HG03342 (cell line): ENCODE data around the gene DOCK10.
A peak's percentile ranks its signal among the peaks of the same experiment; 100 is the strongest.

ENCODE experiments used
- ATAC-seq: cut with Tn5 transposase; IDR thresholded peaks from one replicate; pipeline ENCODE4 v1.9.1; 2021; ENCODE audit warnings: mild to moderate bottlenecking, moderate library complexity; ENCODE audit not compliant: unreplicated experiment

The DOCK10 gene

GRCh38 chr2:224982910-224983711 lies 59.2 kb downstream of the DOCK10 start:
- no peak for ATAC-seq

DNA sequence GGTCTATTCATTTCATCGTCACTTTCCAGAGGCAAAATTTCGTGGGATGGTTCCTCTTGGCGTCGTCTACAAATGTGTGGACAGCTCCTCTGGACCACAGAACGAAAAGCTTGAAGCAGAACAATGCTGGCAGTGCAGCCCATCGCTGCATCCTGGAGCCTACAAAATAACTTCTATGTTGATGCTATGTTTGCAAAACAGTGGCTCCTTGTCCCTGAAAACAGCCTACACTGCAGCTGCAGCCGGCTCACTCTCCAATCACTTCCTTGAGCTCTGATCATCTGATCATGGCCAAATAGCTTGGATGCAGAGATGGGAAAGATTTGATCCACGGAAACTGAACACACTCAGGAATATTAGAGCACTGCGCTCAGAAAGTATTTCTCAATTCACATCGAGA lies 60.0 kb downstream of the DOCK10 start:
- ATAC-seq, result no peak

- ATAC-seq, result no peak
These were observed 65.4 kb downstream of the DOCK10 start for GRCh38 chr2:224976629-224977525.

GRCh38 chr2:224975761-224976160 lies 66.5 kb downstream of the DOCK10 start:
- no peak for ATAC-seq

GRCh38 chr2:224973112-224974016 lies 68.9 kb downstream of the DOCK10 start:
- no peak for ATAC-seq

DNA sequence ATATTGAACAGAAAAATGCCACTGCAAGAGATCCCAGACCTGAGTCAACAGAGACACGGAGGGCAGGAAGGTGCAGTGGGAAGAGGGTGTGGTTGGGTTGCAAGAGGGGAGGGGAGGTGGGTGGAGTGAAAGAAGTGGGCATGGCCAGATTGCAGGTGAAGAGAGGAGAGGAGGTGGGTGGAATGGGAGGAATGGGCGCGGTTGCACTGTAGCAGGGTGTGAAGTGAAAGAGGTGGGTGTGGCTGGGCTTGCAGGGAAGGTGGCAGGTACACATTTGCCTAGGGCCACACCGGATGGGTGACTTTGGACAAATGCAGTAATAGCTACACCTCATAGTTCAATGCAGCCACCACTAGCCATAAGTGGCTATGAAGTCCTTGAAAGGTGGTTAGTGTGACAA lies 71.1 kb downstream of the DOCK10 start:
- peak; percentile 56 for ATAC-seq

DNA sequence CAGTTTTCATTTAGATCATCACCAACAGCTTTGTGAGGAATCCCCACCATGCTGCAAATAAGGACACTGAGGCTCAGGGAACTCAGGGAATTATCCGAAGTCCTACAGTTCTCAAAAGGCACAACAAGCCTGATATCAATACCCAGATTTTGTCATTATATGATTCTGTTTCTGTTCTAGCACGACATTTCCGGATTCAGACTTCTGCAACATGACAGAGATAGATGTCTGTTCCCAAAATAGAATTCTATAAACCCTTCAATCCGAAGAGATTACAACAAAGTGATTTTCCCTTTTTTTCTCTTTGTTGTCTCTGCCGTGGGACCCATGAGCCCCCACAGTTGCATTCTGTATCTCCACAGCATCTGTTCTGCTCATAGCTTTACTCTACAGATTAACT lies 72.0 kb downstream of the DOCK10 start:
- peak; percentile 37 for ATAC-seq

- ATAC-seq, result peak; percentile 57
These were observed 72.5 kb downstream of the DOCK10 start for GRCh38 chr2:224969633-224970260.

- ATAC-seq, result no peak
These were observed 73.2 kb downstream of the DOCK10 start for GRCh38 chr2:224969095-224969494.

- ATAC-seq, result no peak
These were observed 74.2 kb downstream of the DOCK10 start for GRCh38 chr2:224968051-224968450.

- ATAC-seq, result no peak
These were observed 75.7 kb downstream of the DOCK10 start for GRCh38 chr2:224966613-224967012.

DNA sequence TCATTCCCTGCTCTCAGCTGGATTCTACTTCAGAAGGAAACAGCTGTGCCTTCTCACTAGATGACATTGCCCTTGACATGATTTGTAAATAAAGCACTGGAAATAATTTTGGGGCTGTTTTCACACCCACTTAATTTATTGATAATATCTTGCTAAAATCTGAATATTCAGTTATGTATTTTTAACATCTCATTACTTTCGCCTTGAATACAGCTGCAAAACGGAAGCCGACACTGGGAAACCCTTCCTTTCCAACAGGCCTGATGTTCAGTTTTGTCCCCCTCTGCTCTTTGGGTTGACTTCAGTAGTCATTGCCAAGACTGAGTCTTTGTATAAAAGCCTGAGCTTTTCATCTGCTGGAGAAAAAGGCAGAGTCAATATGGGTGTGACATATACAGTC lies 82.7 kb downstream of the DOCK10 start:
- no peak for ATAC-seq

DNA sequence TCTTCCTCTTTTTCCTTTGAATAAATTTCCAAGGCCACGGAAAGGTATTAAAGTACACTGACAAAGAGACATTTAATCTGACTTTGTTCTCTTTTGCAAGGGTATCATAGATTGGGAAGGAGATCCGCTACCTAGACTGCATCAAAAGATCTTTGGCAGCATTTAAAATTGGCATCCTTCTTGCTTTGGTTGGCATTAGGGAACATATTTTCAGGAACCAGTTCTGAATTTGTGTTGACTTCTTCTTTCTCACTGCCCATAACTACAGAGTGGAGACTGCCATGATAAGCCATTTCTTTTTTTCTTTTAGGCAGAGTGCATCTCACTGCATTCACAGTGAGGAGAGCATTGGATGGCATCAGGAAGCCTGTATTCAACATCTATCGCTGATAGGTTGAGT lies 83.4 kb downstream of the DOCK10 start:
- ATAC-seq, result no peak

DNA sequence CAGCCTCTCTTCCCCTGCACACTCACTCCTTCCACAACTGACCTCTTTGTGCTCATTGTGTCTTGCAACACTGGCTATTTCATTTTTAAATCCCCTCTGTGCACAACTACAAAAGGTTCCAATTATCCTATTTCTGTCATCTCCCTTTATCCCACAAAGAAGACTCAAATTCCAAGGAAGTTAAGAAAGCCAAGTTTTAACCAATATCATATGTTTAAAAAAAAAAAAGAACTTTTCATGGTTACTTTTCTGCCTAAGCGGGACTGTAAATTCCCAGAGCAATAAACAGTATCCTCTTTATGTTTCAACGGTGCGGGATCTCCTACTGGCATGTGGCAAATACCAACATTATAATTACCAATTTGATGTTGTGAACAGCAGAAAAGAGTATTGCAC lies 83.8 kb downstream of the DOCK10 start:
- no peak for ATAC-seq

- peak; percentile 92 for ATAC-seq
These were observed 84.5 kb downstream of the DOCK10 start for GRCh38 chr2:224957540-224958461.

DNA sequence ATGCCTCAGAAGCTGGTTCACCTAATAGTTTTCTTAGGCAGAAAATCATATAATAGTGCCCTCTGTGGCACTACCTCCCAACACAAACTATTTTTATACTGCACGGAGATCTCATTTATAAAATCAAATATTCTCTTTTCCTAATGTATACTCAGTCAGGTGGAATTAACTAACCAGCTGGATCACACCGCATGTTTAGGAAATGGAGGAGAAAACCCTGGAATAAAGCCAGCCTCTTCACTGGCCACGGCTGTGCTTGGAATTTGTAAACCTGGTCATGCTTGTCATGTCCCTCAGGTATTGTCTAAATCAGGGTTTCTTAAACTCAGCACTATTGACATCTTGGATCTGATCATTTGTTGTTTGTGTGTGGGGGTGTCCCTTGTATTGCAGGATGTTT lies 85.6 kb downstream of the DOCK10 start:
- ATAC-seq, result no peak

- ATAC-seq, result peak; percentile 36
These were observed 87.3 kb downstream of the DOCK10 start for GRCh38 chr2:224954980-224955379.

GRCh38 chr2:224952936-224953657 lies 89.2 kb downstream of the DOCK10 start:
- ATAC-seq, result peak; percentile 56
